PC-9 (cell line): Measurements from ENCODE around the gene NELFA.

ENCODE experiments used
- CTCF ChIP-seq: fragments of 200-600 bp; sonication (generic); conservative IDR thresholded peaks from 2 replicates; pipeline ENCODE4 v1.6.1; 2017; ENCODE audit warnings: mixed run types, antibody characterized with exemption, mild to moderate bottlenecking, moderate library complexity
- EZH2 ChIP-seq: fragments of 200-600 bp; sonication (generic); IDR thresholded peaks from 2 replicates; pipeline ENCODE4 v1.8.0; 2017; ENCODE audit warnings: antibody characterized with exemption, low read depth

DNA sequence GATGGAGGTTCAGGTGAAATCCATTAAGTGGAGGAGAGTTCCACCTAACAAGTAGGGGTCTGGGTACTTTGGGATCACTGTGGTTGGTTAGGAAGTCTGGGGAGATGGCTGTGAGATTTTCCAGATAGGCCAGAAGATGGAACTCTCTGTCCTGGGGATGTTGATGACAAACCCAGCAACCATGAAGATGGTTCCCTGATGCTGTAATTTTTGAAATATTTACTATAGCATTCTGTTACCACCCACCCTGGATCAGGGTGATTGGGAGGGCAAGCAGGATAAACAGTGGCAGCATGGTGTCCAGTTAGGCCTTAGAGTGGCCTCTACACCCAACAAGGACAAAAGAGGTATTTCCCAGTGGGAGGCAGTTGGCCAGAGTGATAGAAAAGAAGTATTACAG, 15.9 kb upstream of the NELFA start:
- TF ChIP-seq CTCF (no peak), EZH2 (no peak)
